ENCODE results near the gene PARM1.

GRCh38 chr4:75036046-75036830 lies 103.3 kb downstream of the PARM1 start:
- no peak for TF ChIP-seq CTCF (tag by site-specific recombination; IDR thresholded peaks at IDR 0.05)
- TF ChIP-seq REST (tag by site-specific recombination; IDR thresholded peaks at IDR 0.05) = no peak
- no peak for TF ChIP-seq PBX3 (CRISPR knock-in tag; IDR thresholded peaks at IDR 0.05)
